GM23338 (cell line): ENCODE results near the gene GRXCR2.

Source experiments
- CREB1 ChIP-seq: fragments of 250-450 bp; sonication (Bioruptor Pico); IDR thresholded peaks from 2 replicates; pipeline ENCODE4 v1.5.0; 2020; ENCODE audit warnings: low read depth, mild to moderate bottlenecking, moderate library complexity
- EZH2 ChIP-seq: fragments of 200-600 bp; sonication (generic); IDR thresholded peaks from one replicate; pipeline ENCODE4 v1.8.0; 2017; ENCODE audit warnings: antibody characterized with exemption, mild to moderate bottlenecking, low read depth; ENCODE audit not compliant: unreplicated experiment
- EZH2phosphoT487 ChIP-seq: fragments of 200-600 bp; sonication (generic); IDR thresholded peaks from one replicate; pipeline ENCODE4 v1.8.1; 2018; ENCODE audit warnings: antibody characterized with exemption; ENCODE audit not compliant: unreplicated experiment
- JUNB ChIP-seq: IDR thresholded peaks from one replicate; pipeline ENCODE4 v1.6.1; 2016; ENCODE audit warnings: antibody characterized with exemption; ENCODE audit not compliant: unreplicated experiment
- NANOG ChIP-seq: IDR thresholded peaks from 2 replicates; pipeline ENCODE4 v1.6.1; 2016; ENCODE audit warnings: antibody characterized with exemption, borderline replicate concordance
- POLR2AphosphoS5 ChIP-seq: IDR thresholded peaks from 2 replicates; pipeline ENCODE4 v1.6.1; 2016; ENCODE audit warnings: antibody characterized with exemption, low read depth
- STAT1 ChIP-seq: IDR thresholded peaks from one replicate; pipeline ENCODE4 v1.6.1; 2016; ENCODE audit warnings: antibody characterized with exemption; ENCODE audit not compliant: unreplicated experiment
- ZNF331 ChIP-seq: fragments of 250-450 bp; sonication (Bioruptor Pico); IDR thresholded peaks from 2 replicates; pipeline ENCODE4 v1.5.0; 2020; ENCODE audit warnings: low read depth, mild to moderate bottlenecking, moderate library complexity
- TF ChIP-seq, protein P1 (sequence below), 2 experiments: fragments of 200-600 bp in 1 of 2; sonication (generic) in 1 of 2; conservative IDR thresholded peaks; 2 replicates each; pipeline versions ENCODE4 v1.5.1 to v1.6.1; 2016 to 2017; ENCODE audit warnings: antibody characterized with exemption in 2 of 2, low read depth in 2 of 2, mild to moderate bottlenecking in 2 of 2, moderate library complexity in 1 of 2
- TF ChIP-seq, protein P2 (sequence below): IDR thresholded peaks from one replicate; pipeline ENCODE4 v1.6.1; 2018; ENCODE audit warnings: antibody characterized with exemption; ENCODE audit not compliant: unreplicated experiment
- TF ChIP-seq, protein P3 (sequence below): IDR thresholded peaks from 2 replicates; pipeline ENCODE4 v1.6.1; 2016; ENCODE audit warnings: antibody characterized with exemption

DNA sequence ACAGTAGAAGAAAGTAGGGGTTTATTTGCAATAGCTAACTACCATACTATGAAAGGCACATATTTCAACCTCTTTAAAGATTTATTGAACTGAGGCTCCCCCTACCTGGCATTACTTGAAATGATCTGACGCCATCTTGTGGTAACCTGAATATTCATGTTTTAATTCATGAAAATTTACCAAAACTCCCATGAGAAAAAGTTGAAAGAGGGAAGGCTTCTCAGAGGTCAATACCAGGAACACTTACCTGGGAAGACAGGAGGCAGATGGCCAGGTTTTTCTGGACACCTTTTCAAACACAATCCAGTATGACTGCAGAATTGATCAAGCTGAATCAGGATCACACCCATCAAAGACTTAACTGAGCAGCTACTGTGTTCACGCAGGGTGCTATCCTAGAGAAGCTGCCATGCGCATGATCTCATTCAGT, 47.0 kb downstream of the GRXCR2 start:
- TF ChIP-seq EZH2 (no peak), POLR2AphosphoS5 (no peak), JUNB (no peak), CREB1 (CRISPR knock-in tag) (no peak), NANOG (no peak), EZH2phosphoT487 (no peak), ZNF331 (CRISPR knock-in tag) (no peak), STAT1 (no peak)
- TF ChIP-seq, protein P1, sequence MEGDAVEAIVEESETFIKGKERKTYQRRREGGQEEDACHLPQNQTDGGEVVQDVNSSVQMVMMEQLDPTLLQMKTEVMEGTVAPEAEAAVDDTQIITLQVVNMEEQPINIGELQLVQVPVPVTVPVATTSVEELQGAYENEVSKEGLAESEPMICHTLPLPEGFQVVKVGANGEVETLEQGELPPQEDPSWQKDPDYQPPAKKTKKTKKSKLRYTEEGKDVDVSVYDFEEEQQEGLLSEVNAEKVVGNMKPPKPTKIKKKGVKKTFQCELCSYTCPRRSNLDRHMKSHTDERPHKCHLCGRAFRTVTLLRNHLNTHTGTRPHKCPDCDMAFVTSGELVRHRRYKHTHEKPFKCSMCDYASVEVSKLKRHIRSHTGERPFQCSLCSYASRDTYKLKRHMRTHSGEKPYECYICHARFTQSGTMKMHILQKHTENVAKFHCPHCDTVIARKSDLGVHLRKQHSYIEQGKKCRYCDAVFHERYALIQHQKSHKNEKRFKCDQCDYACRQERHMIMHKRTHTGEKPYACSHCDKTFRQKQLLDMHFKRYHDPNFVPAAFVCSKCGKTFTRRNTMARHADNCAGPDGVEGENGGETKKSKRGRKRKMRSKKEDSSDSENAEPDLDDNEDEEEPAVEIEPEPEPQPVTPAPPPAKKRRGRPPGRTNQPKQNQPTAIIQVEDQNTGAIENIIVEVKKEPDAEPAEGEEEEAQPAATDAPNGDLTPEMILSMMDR (conservative IDR thresholded peaks at IDR 0.05; ENCODE audit: low read depth in 2 of 2), result peak; percentile 75 to 88
- TF ChIP-seq, protein P2, sequence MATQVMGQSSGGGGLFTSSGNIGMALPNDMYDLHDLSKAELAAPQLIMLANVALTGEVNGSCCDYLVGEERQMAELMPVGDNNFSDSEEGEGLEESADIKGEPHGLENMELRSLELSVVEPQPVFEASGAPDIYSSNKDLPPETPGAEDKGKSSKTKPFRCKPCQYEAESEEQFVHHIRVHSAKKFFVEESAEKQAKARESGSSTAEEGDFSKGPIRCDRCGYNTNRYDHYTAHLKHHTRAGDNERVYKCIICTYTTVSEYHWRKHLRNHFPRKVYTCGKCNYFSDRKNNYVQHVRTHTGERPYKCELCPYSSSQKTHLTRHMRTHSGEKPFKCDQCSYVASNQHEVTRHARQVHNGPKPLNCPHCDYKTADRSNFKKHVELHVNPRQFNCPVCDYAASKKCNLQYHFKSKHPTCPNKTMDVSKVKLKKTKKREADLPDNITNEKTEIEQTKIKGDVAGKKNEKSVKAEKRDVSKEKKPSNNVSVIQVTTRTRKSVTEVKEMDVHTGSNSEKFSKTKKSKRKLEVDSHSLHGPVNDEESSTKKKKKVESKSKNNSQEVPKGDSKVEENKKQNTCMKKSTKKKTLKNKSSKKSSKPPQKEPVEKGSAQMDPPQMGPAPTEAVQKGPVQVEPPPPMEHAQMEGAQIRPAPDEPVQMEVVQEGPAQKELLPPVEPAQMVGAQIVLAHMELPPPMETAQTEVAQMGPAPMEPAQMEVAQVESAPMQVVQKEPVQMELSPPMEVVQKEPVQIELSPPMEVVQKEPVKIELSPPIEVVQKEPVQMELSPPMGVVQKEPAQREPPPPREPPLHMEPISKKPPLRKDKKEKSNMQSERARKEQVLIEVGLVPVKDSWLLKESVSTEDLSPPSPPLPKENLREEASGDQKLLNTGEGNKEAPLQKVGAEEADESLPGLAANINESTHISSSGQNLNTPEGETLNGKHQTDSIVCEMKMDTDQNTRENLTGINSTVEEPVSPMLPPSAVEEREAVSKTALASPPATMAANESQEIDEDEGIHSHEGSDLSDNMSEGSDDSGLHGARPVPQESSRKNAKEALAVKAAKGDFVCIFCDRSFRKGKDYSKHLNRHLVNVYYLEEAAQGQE, result no peak
- TF ChIP-seq, protein P3, sequence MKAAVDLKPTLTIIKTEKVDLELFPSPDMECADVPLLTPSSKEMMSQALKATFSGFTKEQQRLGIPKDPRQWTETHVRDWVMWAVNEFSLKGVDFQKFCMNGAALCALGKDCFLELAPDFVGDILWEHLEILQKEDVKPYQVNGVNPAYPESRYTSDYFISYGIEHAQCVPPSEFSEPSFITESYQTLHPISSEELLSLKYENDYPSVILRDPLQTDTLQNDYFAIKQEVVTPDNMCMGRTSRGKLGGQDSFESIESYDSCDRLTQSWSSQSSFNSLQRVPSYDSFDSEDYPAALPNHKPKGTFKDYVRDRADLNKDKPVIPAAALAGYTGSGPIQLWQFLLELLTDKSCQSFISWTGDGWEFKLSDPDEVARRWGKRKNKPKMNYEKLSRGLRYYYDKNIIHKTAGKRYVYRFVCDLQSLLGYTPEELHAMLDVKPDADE, result no peak
